LNCAP (cell line): ENCODE measurements around the gene TCTN2.

ENCODE experiments used
- TF ChIP-seq, protein P1 (sequence below): fragments of 450-650 bp; IDR thresholded peaks from 2 replicates; pipeline ENCODE4 v1.5.1; 2017; ENCODE audit warnings: mild to moderate bottlenecking

TCTN2 gene

DNA sequence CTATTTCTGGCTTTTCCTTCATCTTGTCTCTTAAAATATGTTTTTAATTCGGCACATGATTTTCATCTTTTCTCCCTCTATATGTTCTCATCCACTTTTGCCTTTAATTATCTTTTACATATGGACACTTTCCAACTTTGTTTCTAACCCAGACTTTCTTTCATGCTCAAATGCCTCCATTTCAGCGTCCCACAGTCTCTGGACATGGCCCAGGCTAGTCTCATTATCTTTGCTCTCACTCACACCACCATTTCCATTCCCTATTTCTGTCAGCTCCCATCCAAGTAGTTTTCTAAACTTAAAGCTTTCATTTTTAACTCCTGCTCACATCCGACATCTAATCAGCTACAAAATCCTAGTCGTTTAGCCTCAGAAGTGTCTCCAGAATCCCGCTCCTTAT lies 22.5 kb upstream of the TCTN2 start:
- TF ChIP-seq, protein P1, sequence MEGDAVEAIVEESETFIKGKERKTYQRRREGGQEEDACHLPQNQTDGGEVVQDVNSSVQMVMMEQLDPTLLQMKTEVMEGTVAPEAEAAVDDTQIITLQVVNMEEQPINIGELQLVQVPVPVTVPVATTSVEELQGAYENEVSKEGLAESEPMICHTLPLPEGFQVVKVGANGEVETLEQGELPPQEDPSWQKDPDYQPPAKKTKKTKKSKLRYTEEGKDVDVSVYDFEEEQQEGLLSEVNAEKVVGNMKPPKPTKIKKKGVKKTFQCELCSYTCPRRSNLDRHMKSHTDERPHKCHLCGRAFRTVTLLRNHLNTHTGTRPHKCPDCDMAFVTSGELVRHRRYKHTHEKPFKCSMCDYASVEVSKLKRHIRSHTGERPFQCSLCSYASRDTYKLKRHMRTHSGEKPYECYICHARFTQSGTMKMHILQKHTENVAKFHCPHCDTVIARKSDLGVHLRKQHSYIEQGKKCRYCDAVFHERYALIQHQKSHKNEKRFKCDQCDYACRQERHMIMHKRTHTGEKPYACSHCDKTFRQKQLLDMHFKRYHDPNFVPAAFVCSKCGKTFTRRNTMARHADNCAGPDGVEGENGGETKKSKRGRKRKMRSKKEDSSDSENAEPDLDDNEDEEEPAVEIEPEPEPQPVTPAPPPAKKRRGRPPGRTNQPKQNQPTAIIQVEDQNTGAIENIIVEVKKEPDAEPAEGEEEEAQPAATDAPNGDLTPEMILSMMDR: no peak

DNA sequence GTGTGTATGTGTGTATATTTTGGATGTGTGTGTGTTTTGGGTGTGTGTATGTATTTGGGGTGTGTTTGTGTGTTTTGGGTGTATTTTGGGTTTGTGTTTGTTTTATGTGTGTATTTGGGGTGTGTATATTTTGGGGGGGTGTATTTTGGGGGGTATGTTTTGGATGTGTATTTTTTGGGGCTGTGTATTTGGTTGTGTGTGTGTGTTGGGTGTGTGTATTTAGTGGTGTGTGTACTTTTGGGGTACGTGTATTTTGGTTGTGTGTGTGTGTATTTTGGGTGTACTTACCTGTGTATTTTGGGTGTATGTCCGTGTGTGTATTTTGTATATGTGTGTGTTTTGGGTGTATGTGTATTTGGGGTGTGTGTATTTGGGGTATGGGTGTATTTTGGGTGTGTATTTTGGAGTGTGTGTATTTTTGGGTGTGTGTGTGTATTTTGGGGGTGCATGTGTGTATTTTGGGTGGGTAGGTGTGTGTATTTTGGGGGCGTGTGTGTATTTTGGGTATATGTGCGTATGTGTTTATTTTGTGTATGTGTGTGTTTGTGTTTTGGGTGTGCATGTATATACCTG lies 16.7 kb upstream of the TCTN2 start:
- TF ChIP-seq, protein P1: no peak

DNA sequence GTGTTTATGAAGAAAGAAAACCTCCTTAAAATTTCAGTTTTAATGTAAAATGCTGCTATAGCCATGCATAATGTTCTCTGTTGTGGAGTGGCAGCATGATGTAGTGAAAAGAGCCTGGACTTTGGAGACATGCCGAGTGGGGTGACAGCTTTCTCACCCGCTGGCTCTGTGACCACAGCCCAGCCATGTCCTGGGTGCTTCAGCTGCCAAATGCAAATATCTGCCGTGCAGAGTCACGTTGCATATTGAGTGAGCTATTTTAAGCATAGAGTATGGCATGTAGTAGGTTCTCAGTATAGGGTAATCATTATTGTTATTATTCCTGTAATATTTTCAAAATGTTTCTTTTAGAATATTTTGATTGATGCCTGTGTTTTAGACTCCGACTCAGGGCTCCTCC lies 15.5 kb upstream of the TCTN2 start:
- TF ChIP-seq, protein P1: no peak

DNA sequence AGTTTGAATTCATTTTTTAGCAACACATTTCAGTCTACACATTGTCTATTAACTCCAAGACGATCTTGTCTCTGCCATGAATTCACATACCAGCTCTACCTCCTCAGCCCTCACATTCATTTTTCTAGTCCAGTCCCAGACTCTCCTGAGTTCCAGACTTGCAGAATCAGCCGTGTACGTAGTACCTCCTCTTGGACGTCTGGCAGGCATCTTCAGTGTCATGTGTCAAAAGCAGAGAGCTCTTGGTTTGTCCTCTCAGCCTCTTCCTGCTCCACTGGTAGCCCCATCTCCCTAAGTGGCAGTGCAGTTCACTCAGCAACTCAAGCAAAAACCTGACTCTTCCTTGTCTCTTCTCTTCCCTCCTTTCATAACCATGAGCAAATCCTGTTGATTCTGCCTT lies 14.5 kb upstream of the TCTN2 start:
- TF ChIP-seq, protein P1: no peak

DNA sequence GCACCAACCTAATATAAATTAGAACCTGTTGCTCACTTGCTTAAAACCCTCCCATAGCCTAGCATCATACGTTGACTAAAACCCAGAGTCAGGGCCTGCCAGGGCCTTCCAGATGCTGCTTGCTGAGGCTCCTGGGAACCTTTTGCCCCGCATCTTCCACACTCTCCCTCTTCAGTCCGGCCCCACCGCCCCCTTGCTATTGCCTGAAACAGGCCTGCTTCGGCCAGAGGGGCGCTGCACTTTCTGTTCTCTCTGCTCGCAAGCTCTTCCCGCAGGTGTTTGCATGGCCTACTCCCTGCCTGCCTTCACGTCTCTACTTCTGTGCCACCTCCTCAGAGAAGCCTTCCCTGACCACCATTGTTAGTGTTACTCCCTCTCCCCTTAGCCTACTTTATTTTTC lies 13.7 kb upstream of the TCTN2 start:
- TF ChIP-seq, protein P1: no peak

DNA sequence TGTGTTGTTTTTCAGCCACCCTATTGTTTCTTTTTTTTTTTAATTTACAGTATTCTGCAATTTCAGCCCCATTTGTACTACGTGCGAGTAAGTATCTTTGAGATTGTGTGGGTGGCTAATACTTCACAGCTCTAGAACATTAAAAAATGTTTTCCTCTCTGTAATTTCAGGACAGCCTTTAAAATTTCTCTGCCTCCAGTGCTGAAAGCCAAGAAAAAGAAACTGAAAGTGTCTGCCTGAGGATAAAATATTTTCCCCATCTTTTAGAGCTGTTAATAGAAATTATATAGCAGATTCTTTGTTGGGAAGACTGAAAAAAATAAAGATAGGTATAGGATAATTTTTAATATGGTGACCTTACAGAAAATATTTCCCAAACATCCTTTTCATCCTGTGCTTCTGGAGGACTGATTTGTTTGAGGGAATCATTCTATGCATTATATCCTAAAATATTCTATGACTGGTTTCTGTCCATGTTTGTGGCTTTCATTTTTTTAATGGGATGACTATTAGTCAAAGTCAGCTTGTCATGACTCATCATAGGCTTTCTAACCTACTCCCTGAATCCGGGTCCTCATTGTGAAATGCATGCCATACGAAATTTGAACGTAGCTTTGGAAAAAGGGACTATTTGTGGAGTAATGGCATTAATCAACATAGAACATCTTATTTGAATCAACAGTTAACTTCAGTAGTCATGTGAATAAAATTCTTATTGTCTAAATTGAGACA lies 10.8 kb upstream of the TCTN2 start:
- TF ChIP-seq, protein P1: no peak

DNA sequence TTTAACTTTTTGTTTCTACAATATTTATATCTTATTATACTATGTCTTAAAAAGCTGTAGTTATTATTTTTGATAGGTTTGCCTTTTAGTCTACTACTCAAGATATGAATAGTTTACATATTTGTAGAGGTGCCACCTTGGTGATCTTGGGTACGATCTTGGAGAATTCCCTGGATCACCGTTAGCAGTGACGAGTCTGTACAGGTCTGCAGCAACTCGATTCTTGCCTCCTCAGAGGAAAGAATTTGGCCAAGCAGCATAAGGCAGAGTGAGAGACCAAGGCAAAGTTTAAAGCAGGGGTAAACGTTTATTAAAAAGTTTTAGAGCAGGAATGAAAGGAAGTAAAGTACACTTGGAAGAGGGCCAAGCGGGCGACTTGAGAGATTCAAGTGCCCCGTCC lies 3.1 kb upstream of the TCTN2 start:
- TF ChIP-seq, protein P1: no peak

DNA sequence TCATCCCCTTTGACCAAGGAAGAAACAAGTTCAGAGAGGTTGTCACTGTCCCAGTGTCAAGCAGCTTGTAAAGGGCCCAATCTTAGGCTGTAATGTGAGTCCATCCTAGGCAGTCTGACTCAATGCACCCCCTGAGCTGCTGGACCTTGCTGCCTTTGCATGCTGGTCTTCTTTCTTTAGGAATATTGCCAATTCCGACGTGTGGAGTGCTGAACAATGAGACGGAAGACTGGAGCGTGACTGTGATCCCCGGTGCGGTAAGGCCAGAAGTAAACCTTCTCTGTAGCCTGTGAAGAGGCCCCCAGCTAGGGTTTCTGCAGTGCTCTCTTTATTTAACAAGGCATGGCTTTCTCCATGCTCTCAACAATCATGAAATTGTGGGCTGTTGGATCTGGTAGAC lies 963 bp downstream of the TCTN2 start:
- TF ChIP-seq, protein P1: no peak
